Trophoblast cell (in vitro differentiated cells and primary cell): ENCODE measurements around the gene DBH.

Experiments
- DNase-seq, 2 donors: peaks; one replicate each; pipeline ENCODE4 v3.0.0-alpha.2; 2016
- H2AFZ ChIP-seq: 2 replicates; pipeline ENCODE4 v1.6.1; 2013; ENCODE audit warnings: low read length, moderate library complexity, mild to moderate bottlenecking; ENCODE audit not compliant: insufficient read depth, poor library complexity
- H2AK5ac ChIP-seq: 2 replicates; pipeline ENCODE4 v1.6.1; 2013; ENCODE audit warnings: mild to moderate bottlenecking, low read length
- H2BK120ac ChIP-seq: 2 replicates; pipeline ENCODE4 v1.6.1; 2013; ENCODE audit warnings: low read length, mild to moderate bottlenecking, moderate library complexity; ENCODE audit not compliant: insufficient read depth, poor library complexity
- H2BK12ac ChIP-seq: 2 replicates; pipeline ENCODE4 v1.6.1; 2013; ENCODE audit warnings: mild to moderate bottlenecking, low read length, moderate library complexity
- H2BK5ac ChIP-seq: 2 replicates; pipeline ENCODE4 v1.6.1; 2013; ENCODE audit warnings: low read length, low read depth, moderate library complexity, mild to moderate bottlenecking; ENCODE audit not compliant: poor library complexity
- H3K14ac ChIP-seq: 2 replicates; pipeline ENCODE4 v1.6.1; 2013; ENCODE audit warnings: mild to moderate bottlenecking, low read length
- H3K18ac ChIP-seq: 2 replicates; pipeline ENCODE4 v1.6.1; 2013; ENCODE audit warnings: mild to moderate bottlenecking, low read length
- H3K23ac ChIP-seq: 2 replicates; pipeline ENCODE4 v1.6.1; 2013; ENCODE audit warnings: low read length
- H3K27ac ChIP-seq: 2 replicates; pipeline ENCODE4 v1.5.1; 2013; ENCODE audit warnings: low read depth, mild to moderate bottlenecking, inconsistent platforms, low read length, moderate library complexity
- H3K27me3 ChIP-seq: 2 replicates; pipeline ENCODE4 v1.6.1; 2013; ENCODE audit warnings: inconsistent platforms, mild to moderate bottlenecking, low read length, moderate library complexity; ENCODE audit not compliant: insufficient read depth
- H3K36me3 ChIP-seq, 2 experiments: 1 replicate in 1 of 2; 2 replicates in 1 of 2; pipeline ENCODE4 v1.6.1; 2013; ENCODE audit warnings: low read length in 2 of 2, mild to moderate bottlenecking in 2 of 2, moderate library complexity in 1 of 2; ENCODE audit not compliant: insufficient read depth in 2 of 2, control insufficient read depth in 1 of 2
- H3K4ac ChIP-seq: 2 replicates; pipeline ENCODE4 v1.6.1; 2013; ENCODE audit warnings: low read depth, mild to moderate bottlenecking, low read length, moderate library complexity
- H3K4me1 ChIP-seq, 2 experiments: 1 replicate in 1 of 2; 2 replicates in 1 of 2; pipeline ENCODE4 v1.6.1; 2013; ENCODE audit warnings: low read length in 2 of 2, mild to moderate bottlenecking in 2 of 2, moderate library complexity in 1 of 2; ENCODE audit not compliant: insufficient read depth in 2 of 2, control insufficient read depth in 1 of 2
- H3K4me2 ChIP-seq: 2 replicates; pipeline ENCODE4 v1.6.1; 2013; ENCODE audit warnings: inconsistent platforms, mild to moderate bottlenecking, low read length, moderate library complexity
- H3K4me3 ChIP-seq: 2 replicates; pipeline ENCODE4 v1.5.1; 2013; ENCODE audit warnings: mild to moderate bottlenecking, low read depth, low read length, inconsistent platforms
- H3K79me1 ChIP-seq: one replicate; pipeline ENCODE4 v1.6.1; 2013; ENCODE audit warnings: low read length
- H3K79me2 ChIP-seq: 2 replicates; pipeline ENCODE4 v1.6.1; 2013; ENCODE audit warnings: low read length, mild to moderate bottlenecking; ENCODE audit not compliant: control insufficient read depth, insufficient read depth, poor library complexity
- H3K9ac ChIP-seq: 2 replicates; pipeline ENCODE4 v1.6.1; 2013; ENCODE audit warnings: mild to moderate bottlenecking, low read length
- H3K9me3 ChIP-seq: 2 replicates; pipeline ENCODE4 v1.6.1; 2013; ENCODE audit warnings: low read depth, mild to moderate bottlenecking, control low read depth, inconsistent platforms, low read length; ENCODE audit not compliant: insufficient read depth
- H4K12ac ChIP-seq: 2 replicates; pipeline ENCODE4 v1.6.1; 2013; ENCODE audit warnings: low read depth, mild to moderate bottlenecking, low read length, moderate library complexity
- H4K8ac ChIP-seq: 2 replicates; pipeline ENCODE4 v1.6.1; 2013; ENCODE audit warnings: low read depth, mild to moderate bottlenecking, low read length, moderate library complexity
- H4K91ac ChIP-seq: one replicate; pipeline ENCODE4 v1.6.1; 2013; ENCODE audit warnings: low read depth, mild to moderate bottlenecking, low read length, moderate library complexity
- WGBS: extraction: QIAGEN DNeasy Blood & Tissue Kit; methylation state at CpG from one replicate; pipeline ENCODE4 v1.1.7; 2013; ENCODE audit warnings: missing lambda C conversion rate; ENCODE audit not compliant: insufficient read length, insufficient coverage; ENCODE audit errors: extremely low coverage; 5-methylcytosine and 5-hydroxymethylcytosine counted together

DBH gene

DNA sequence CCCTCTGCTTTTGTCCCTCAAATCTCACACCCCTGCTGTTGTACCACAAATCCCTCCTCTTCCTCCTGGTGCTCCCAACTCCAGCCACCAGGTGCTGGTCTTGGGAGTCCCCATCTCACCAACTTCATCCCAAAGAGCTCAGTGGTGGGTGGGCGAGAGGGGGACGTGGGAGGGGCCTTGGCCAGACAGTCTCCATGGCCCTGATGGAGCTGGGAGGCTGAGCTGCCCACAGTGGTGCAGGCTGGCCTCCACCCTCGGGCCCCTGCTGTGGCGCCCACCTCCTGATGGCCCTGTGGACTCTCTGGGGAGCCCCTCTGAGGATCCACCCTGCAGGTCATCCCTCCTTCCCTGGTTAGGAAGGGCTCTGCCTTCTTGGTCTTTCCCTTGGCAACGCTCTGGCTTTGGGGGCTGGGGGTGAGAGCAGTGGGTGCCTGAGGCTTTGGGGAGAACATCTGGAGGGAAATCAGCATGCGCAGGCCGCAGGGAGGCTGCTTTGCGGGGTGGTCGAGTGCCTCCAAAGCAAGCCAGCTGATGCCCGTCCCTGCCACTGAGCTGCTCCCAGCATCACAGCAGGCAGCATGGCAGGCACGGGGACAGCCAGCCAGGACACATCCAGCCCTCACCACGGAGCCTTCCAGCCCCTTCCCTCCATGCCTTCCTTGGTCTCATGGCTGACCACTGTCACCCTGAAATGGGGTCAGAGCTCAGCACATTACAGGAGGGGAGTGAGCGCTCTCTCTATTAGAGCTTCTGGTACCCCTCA, 19.3 kb upstream of the DBH start:
- Histone ChIP-seq H2BK12ac (no peak overlapping the region), H2BK120ac (no peak overlapping the region), H3K14ac (no peak overlapping the region), H3K36me3 (no peaks in the 10 kb centered on the region), H3K23ac (no peak overlapping the region), H4K91ac (no peak overlapping the region), H4K8ac (no peak overlapping the region), H2AK5ac (no peak overlapping the region), H3K4me2 (no peak overlapping the region), H3K9me3 (no peaks in the 10 kb centered on the region), H3K4me3 (no peak overlapping the region), H3K18ac (no peak overlapping the region), H3K79me1 (no peaks in the 10 kb centered on the region), H3K9ac (no peak overlapping the region), H3K4ac (no peak overlapping the region), H3K27ac (no peak overlapping the region), H4K12ac (no peak overlapping the region), H3K79me2 (no peaks in the 10 kb centered on the region), H2AFZ (no peak overlapping the region), H2BK5ac (no peak overlapping the region), H3K27me3 (no peaks in the 10 kb centered on the region), H3K4me1 (no peaks in the 10 kb centered on the region)
- no CpG with 5 or more reads among the region's 13 CpGs for WGBS
- DNase-seq: no peak

DNA sequence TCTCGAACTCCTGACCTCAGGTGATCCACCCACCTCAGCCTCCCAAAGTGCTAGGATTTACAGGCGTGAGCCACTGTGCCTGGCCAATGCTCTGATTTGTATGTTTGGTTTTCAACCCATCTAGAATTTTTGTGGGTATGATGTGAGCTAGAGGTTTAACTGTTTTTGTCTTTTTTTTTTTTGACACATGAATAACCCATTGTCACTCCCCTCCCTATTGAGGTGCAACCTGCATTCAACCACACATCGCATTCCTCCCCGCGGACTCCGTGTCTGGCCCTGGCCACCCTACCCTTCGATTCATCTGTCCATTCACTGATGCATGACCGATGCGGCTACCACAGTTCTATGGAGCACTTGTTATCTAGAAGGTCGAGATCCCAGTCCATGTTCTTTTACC, 17.4 kb upstream of the DBH start:
- no peaks in the 10 kb centered on the region for H3K79me1 ChIP-seq
- H3K9me3 ChIP-seq: no peaks in the 10 kb centered on the region
- no peak overlapping the region for H3K4me3 ChIP-seq
- H2BK120ac ChIP-seq: no peak overlapping the region
- H4K8ac ChIP-seq: no peak overlapping the region
- H2AFZ ChIP-seq: no peak overlapping the region
- no peak overlapping the region for H2AK5ac ChIP-seq
- no peak overlapping the region for H3K4me2 ChIP-seq
- DNase-seq: no peak
- H3K27me3 ChIP-seq: no peaks in the 10 kb centered on the region
- H2BK12ac ChIP-seq: no peak overlapping the region
- no peak overlapping the region for H4K12ac ChIP-seq
- no peak overlapping the region for H3K18ac ChIP-seq
- no peak overlapping the region for H3K4ac ChIP-seq
- H3K27ac ChIP-seq: no peak overlapping the region
- no CpG with 5 or more reads among the region's 10 CpGs for WGBS
- no peaks in the 10 kb centered on the region for H3K4me1 ChIP-seq
- H3K9ac ChIP-seq: no peak overlapping the region
- no peak overlapping the region for H3K23ac ChIP-seq
- no peaks in the 10 kb centered on the region for H3K79me2 ChIP-seq
- H3K14ac ChIP-seq: no peak overlapping the region
- H4K91ac ChIP-seq: no peak overlapping the region
- H3K36me3 ChIP-seq: no peaks in the 10 kb centered on the region
- H2BK5ac ChIP-seq: no peak overlapping the region

DNA sequence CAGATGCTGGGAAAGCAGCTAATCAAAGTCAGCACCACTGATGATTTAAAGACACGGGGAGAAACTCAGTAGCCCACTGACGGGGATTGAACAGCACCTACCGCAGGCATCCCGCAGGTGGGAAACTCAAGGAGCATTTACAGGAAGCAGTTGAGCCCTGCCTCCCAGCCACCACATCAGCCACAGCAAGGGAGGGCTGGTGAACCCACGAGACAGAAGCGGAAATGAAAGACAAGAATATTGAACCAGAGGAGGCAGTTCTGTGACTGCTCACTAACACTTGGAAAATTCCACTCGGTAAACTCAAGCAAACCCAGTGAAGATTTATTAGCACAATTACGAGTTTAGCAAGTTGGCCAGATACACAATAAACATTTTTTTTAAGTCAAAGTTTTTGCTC, 16.4 kb upstream of the DBH start:
- WGBS: no CpG with 5 or more reads among the region's 8 CpGs
- Histone ChIP-seq H3K4ac (no peak overlapping the region), H2BK5ac (no peak overlapping the region), H2BK12ac (no peak overlapping the region), H4K91ac (no peak overlapping the region), H3K27me3 (no peaks in the 10 kb centered on the region), H3K23ac (no peak overlapping the region), H3K9ac (no peak overlapping the region), H3K36me3 (no peaks in the 10 kb centered on the region), H2AFZ (no peak overlapping the region), H3K79me1 (no peaks in the 10 kb centered on the region), H3K14ac (no peak overlapping the region), H3K18ac (no peak overlapping the region), H3K4me3 (no peak overlapping the region), H2AK5ac (no peak overlapping the region), H3K4me2 (no peak overlapping the region), H3K4me1 (no peaks in the 10 kb centered on the region), H3K9me3 (no peaks in the 10 kb centered on the region), H4K12ac (no peak overlapping the region), H4K8ac (no peak overlapping the region), H3K27ac (no peak overlapping the region), H3K79me2 (no peaks in the 10 kb centered on the region), H2BK120ac (no peak overlapping the region)
- DNase-seq: no peak

DNA sequence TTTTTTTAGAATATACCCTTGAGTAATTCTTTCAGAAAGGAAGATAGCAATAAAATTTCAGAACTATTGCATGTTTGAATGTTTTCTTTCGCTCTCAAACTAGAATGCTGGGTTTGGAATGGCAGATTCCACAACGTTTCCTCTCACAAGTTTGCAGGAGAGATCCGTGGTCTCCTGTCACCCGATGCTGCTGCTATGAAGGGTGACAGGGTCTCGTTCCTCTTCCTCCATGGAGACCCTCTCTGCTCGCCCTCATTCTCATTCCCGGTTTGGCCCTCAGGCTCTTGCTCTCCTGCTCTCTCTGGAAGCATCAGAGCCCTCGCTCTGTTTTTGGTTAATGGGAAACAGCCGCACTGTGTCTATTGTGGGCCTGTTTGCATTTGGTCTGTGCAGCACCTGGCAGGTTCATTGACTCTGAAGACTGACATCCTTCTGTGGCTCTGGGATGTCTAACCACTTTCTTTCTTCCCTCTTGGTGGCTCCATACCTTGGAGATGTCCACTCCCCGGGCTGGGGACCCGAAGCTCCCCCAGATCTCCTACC, 14.4 kb upstream of the DBH start:
- Histone ChIP-seq H3K4me2 (no peak overlapping the region), H4K91ac (no peak overlapping the region), H3K79me1 (no peaks in the 10 kb centered on the region), H3K27me3 (no peaks in the 10 kb centered on the region), H3K4me3 (no peak overlapping the region), H2AK5ac (no peak overlapping the region), H3K9me3 (peaks cover 6% of the 10 kb centered on the region), H3K4me1 (no peaks in the 10 kb centered on the region), H3K79me2 (no peaks in the 10 kb centered on the region), H3K27ac (no peak overlapping the region), H3K4ac (no peak overlapping the region), H3K36me3 (no peaks in the 10 kb centered on the region), H2BK12ac (no peak overlapping the region), H4K8ac (no peak overlapping the region), H3K9ac (no peak overlapping the region), H3K23ac (no peak overlapping the region), H2BK120ac (no peak overlapping the region), H3K18ac (no peak overlapping the region), H2AFZ (no peak overlapping the region), H3K14ac (no peak overlapping the region), H4K12ac (no peak overlapping the region), H2BK5ac (no peak overlapping the region)
- no peak for DNase-seq
- WGBS: no CpG with 5 or more reads among the region's 11 CpGs
